OCI-LY3 (cell line): ENCODE results near the gene TAS1R2.

Experiments
- CTCF ChIP-seq: fragments of 200-600, 300-600 bp; sonication (generic); IDR thresholded peaks from 2 replicates; pipeline ENCODE4 v1.5.1; 2014; ENCODE audit warnings: antibody characterized with exemption, low read length, low read depth
- EZH2phosphoT487 ChIP-seq: fragments of 200-600 bp; shearing (Covaris generic); IDR thresholded peaks from 2 replicates; pipeline ENCODE4 v1.6.1; 2018; ENCODE audit warnings: antibody characterized with exemption, mixed run types, low read depth

DNA sequence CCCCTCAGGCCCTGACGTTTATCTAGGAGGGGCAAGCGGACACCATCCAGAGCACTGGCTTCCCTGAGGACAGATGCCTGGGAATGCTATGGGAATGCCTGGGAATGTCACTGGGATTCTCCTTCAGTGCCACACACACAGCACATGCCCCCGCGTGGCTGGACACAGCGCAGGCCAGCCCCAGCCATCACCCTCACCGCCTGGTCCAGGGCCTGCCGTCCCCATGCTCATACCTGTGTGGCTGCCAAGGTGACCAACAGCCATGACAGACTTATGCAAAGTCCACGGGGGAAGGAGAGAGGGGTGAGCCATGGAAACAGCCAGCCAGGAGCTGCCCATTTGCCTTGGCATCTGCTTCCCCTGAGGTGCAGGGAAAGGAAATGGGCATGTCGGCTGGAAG, 5.7 kb upstream of the TAS1R2 start:
- TF ChIP-seq CTCF (no peak), EZH2phosphoT487 (no peak)
